Spinal cord (tissue), 10 donors: ENCODE measurements around the gene KRT79. TPM values are rescaled to one million over a fixed set of nuclear protein-coding genes. Genes with fewer than 3 reads are reported as not detected.
A peak's percentile ranks its signal among the peaks of the same experiment; 100 is the strongest.

Source experiments
- DNase-seq, 6 donors: peaks; one replicate each; pipeline versions ENCODE4 v3.0.0 to v3.0.0-alpha.2; 2013 to 2015; ENCODE audit warnings: low spot score in 6 of 6, low read depth in 4 of 6
- H3K27ac ChIP-seq: one replicate; pipeline ENCODE4 v1.5.1; 2013; ENCODE audit warnings: low read depth, low read length, control low read depth
- H3K27me3 ChIP-seq: one replicate; pipeline ENCODE4 v1.6.1; 2013; ENCODE audit warnings: low read length; ENCODE audit not compliant: control insufficient read depth, insufficient read depth
- H3K36me3 ChIP-seq: one replicate; pipeline ENCODE4 v1.6.1; 2013; ENCODE audit warnings: low read length; ENCODE audit not compliant: control insufficient read depth, insufficient read depth
- H3K4me1 ChIP-seq: one replicate; pipeline ENCODE4 v1.6.1; 2013; ENCODE audit warnings: low read length; ENCODE audit not compliant: control insufficient read depth, insufficient read depth
- H3K4me3 ChIP-seq: one replicate; pipeline ENCODE4 v1.5.1; 2013; ENCODE audit warnings: low read depth, low read length, control low read depth
- H3K9me3 ChIP-seq: one replicate; pipeline ENCODE4 v1.6.1; 2013; ENCODE audit warnings: low read length; ENCODE audit not compliant: control insufficient read depth, insufficient read depth
- WGBS: methylation state at CpG from one replicate; pipeline ENCODE4 v1.1.5; 2013; ENCODE audit warnings: missing lambda C conversion rate; ENCODE audit not compliant: insufficient coverage; 5-methylcytosine and 5-hydroxymethylcytosine counted together
- polyA plus RNA-seq, 2 donors: library from polyadenylated mRNA; unstranded; fragments of 120-200 nt; gene quantifications; one replicate each; pipeline ENCODE4 v1.2.1, GENCODE V29; 2013; ENCODE audit not compliant: insufficient read length in 2 of 2
- total RNA-seq, 2 donors: library from RNA; depleted of rRNA in 1 of 2; stranded (reverse); fragments of 120-200 nt in 1 of 2; fragments of >200 nt in 1 of 2; gene quantifications; one replicate each; pipeline versions ENCODE4 v1.2.3 to v1.2.4, GENCODE V29; 2013 to 2014
- donor health status: healthy.

The KRT79 gene
- total and polyA plus RNA-seq, 4 donors, result 0.10 to 1.4 (median 0.83) TPM

- 76% methylated on average over 3 of the region's 4 CpGs for WGBS
- H3K27ac ChIP-seq, result no peak overlapping the region
Measured at GRCh38 chr12:52873513-52873831, 39.4 kb upstream of the KRT79 start.

GRCh38 chr12:52872644-52873389, 38.7 kb upstream of the KRT79 start:
- 79% methylated on average over 7 of the region's 13 CpGs for WGBS
- DNase-seq, result no peak
- no peak overlapping the region for H3K27ac ChIP-seq
- H3K27me3 ChIP-seq, result peaks cover 15% of the 10 kb centered on the region
- no peaks in the 10 kb centered on the region for H3K9me3 ChIP-seq
- H3K4me1 ChIP-seq, result peaks cover 29% of the 10 kb centered on the region
- no peak overlapping the region for H3K4me3 ChIP-seq
- no peaks in the 10 kb centered on the region for H3K36me3 ChIP-seq

More at GRCh38 chr12:52873513-52873831, 39.4 kb upstream of the KRT79 start:
- DNase-seq, result no peak
- Histone ChIP-seq H3K36me3 (no peaks in the 10 kb centered on the region), H3K4me1 (peaks cover 29% of the 10 kb centered on the region), H3K27me3 (peaks cover 15% of the 10 kb centered on the region), H3K4me3 (no peak overlapping the region), H3K9me3 (no peaks in the 10 kb centered on the region)

- H3K4me3 ChIP-seq, result no peak overlapping the region
- H3K9me3 ChIP-seq, result no peaks in the 10 kb centered on the region
- H3K27ac ChIP-seq, result peak overlapping the region; percentile 10
- H3K36me3 ChIP-seq, result no peaks in the 10 kb centered on the region
- 72% methylated on average over 6 of the region's 9 CpGs for WGBS
- DNase-seq, result peak in 1 of 6 donors; percentile 58
- peaks cover 29% of the 10 kb centered on the region for H3K4me1 ChIP-seq
- H3K27me3 ChIP-seq, result peaks cover 15% of the 10 kb centered on the region
Measured at GRCh38 chr12:52871291-52872039, 37.4 kb upstream of the KRT79 start.

GRCh38 chr12:52870361-52871290, 36.5 kb upstream of the KRT79 start:
- peak in 2 of 6 donors; percentile 59 to 81 for DNase-seq
- no peaks in the 10 kb centered on the region for H3K9me3 ChIP-seq
- H3K4me3 ChIP-seq, result no peak overlapping the region
- H3K27me3 ChIP-seq, result peaks cover 15% of the 10 kb centered on the region
- 35% methylated on average over 12 of the region's 14 CpGs for WGBS
- H3K4me1 ChIP-seq, result peaks cover 29% of the 10 kb centered on the region
- H3K27ac ChIP-seq, result no peak overlapping the region
- H3K36me3 ChIP-seq, result no peaks in the 10 kb centered on the region

- peaks cover under 1% of the 10 kb centered on the region for H3K27me3 ChIP-seq
- 60% methylated on average over 3 of the region's 9 CpGs for WGBS
- DNase-seq, result no peak
- no peaks in the 10 kb centered on the region for H3K9me3 ChIP-seq
- H3K36me3 ChIP-seq, result no peaks in the 10 kb centered on the region
- peaks cover 17% of the 10 kb centered on the region for H3K4me1 ChIP-seq
- no peak overlapping the region for H3K27ac ChIP-seq
- no peak overlapping the region for H3K4me3 ChIP-seq
Measured at GRCh38 chr12:52867642-52868041, 33.5 kb upstream of the KRT79 start.

DNA sequence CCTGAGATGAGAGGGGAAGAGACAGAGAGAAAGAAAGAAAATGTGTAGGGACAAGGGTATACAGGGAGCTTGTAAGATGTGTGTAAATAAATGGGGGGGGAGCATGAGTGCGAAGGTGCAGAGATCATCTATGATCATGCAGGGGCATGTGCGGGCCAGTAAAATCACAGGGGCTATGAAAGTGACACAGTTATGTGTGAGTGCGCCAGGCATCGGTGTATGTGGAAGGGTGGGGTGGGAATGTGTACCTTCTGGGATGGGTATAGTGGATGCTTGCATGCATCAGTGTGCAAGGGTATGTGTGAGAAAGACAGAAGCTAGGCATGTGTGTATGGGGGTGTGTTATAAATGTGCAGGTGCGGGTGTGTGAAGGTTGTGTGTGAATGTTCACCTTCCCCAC, 33.0 kb upstream of the KRT79 start:
- WGBS, result 100% methylated on average over 4 of the region's 5 CpGs
- H3K9me3 ChIP-seq, result no peaks in the 10 kb centered on the region
- H3K27ac ChIP-seq, result no peak overlapping the region
- H3K36me3 ChIP-seq, result no peaks in the 10 kb centered on the region
- no peak overlapping the region for H3K4me3 ChIP-seq
- H3K4me1 ChIP-seq, result peaks cover 17% of the 10 kb centered on the region
- H3K27me3 ChIP-seq, result no peaks in the 10 kb centered on the region
- DNase-seq, result no peak

- WGBS, result 56% methylated on average over 8 of the region's 10 CpGs
- Histone ChIP-seq H3K27ac (no peak overlapping the region), H3K27me3 (no peaks in the 10 kb centered on the region), H3K36me3 (no peaks in the 10 kb centered on the region), H3K9me3 (no peaks in the 10 kb centered on the region), H3K4me3 (no peak overlapping the region), H3K4me1 (peaks cover 3% of the 10 kb centered on the region)
- peak in 3 of 6 donors; percentile 50 to 92 (median 78) for DNase-seq
Measured at GRCh38 chr12:52865090-52865944, 31.2 kb upstream of the KRT79 start.

DNA sequence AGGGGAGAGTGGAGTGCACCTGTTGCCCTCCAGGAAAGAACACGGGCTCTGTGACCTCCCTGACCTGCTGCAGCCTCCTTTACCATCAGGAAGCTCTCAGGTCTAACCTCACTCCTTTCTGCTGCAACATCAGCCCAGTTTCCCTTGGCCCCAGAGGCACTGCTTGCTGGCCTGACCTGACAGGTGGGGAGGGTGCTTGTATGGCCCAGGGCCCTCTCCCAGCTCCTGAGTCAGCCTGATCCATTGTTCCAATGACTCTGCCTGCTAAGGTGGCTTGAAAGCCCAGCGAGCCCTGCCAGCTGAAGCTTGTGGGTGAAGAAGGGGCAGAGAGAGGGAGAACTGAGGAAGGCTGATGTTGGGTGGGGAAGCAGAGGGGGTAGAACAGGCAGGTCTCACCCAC, 27.9 kb upstream of the KRT79 start:
- Histone ChIP-seq H3K27me3 (no peaks in the 10 kb centered on the region), H3K27ac (no peak overlapping the region), H3K4me3 (no peak overlapping the region), H3K36me3 (no peaks in the 10 kb centered on the region), H3K9me3 (no peaks in the 10 kb centered on the region), H3K4me1 (no peaks in the 10 kb centered on the region)
- no peak for DNase-seq
- WGBS, result 93% methylated on average over 1 of the region's 2 CpGs

- Histone ChIP-seq H3K9me3 (no peaks in the 10 kb centered on the region), H3K36me3 (no peaks in the 10 kb centered on the region), H3K27me3 (no peaks in the 10 kb centered on the region), H3K4me1 (no peaks in the 10 kb centered on the region), H3K4me3 (no peak overlapping the region), H3K27ac (no peak overlapping the region)
- 98% methylated on average over 6 of the region's 7 CpGs for whole genome bisulfite sequencing
- no peak for DNase-seq
Measured at GRCh38 chr12:52861511-52861910, 27.4 kb upstream of the KRT79 start.
